B cell (primary cell): ENCODE data around the gene THEMIS2. TPM values are rescaled to one million over a fixed set of nuclear protein-coding genes. Genes with fewer than 3 reads are reported as not detected.
A peak's percentile ranks its signal among the peaks of the same experiment; 100 is the strongest.

Source experiments
- ATAC-seq: fragments of 200-7000 bp; cut with Tn5 transposase; one replicate; pipeline ENCODE4 v1.10.0; 2021; ENCODE audit warnings: low read depth, mild to moderate bottlenecking, moderate number of reproducible peaks, moderate library complexity
- CTCF ChIA-PET: fragments of 350-600 bp; sonication (Branson Sonifier 250); formaldehyde crosslinking; loops from one replicate; lab custom pipeline; 2021; ENCODE audit warnings: antibody characterized with exemption, inconsistent platforms; lab: Charles Lee
- POLR2A ChIA-PET: fragments of 350-600 bp; sonication (Branson Sonifier 250); formaldehyde crosslinking; loops from one replicate; lab custom pipeline; 2021; ENCODE audit warnings: antibody characterized with exemption; lab: Charles Lee
- DNase-seq: peaks from one replicate; pipeline ENCODE4 v3.0.0; 2013
- H2AFZ ChIP-seq: 2 replicates; pipeline ENCODE4 v1.6.1; 2012; ENCODE audit warnings: mild to moderate bottlenecking, low read depth, low read length; ENCODE audit not compliant: insufficient read depth, poor library complexity, severe bottlenecking
- H3K27ac ChIP-seq, 2 donors: 1 replicate in 1 of 2; 2 replicates in 1 of 2; pipeline ENCODE4 v1.5.1; 2012 to 2013; ENCODE audit warnings: low read length in 2 of 2, mild to moderate bottlenecking in 2 of 2, moderate library complexity in 1 of 2
- H3K27me3 ChIP-seq, 4 experiments: fragments of 200-600 bp in 1 of 4; sonication (generic) in 1 of 4; replicated peaks in 1 of 4; 1 replicate in 2 of 4; 2 replicates in 2 of 4; pipeline versions ENCODE4 v1.6.1 to v1.7.0; 2013 to 2016; ENCODE audit warnings: low read length in 3 of 4, mild to moderate bottlenecking in 2 of 4, mixed read lengths in 1 of 4, moderate library complexity in 1 of 4; ENCODE audit not compliant: insufficient read depth in 4 of 4, control insufficient read depth in 3 of 4; ENCODE audit errors: control extremely low read depth in 1 of 4
- H3K36me3 ChIP-seq, 2 experiments: replicated peaks in 1 of 2; 1 replicate in 1 of 2; 2 replicates in 1 of 2; pipeline versions ENCODE4 v1.6.1 to v1.7.1; 2013; ENCODE audit warnings: low read length in 1 of 2; ENCODE audit not compliant: insufficient read depth in 2 of 2, control insufficient read depth in 1 of 2; ENCODE audit errors: control extremely low read depth in 1 of 2, extremely low read depth in 1 of 2
- H3K4me1 ChIP-seq, 2 donors: fragments of 200-600 bp in 1 of 2; sonication (generic) in 1 of 2; 1 replicate in 1 of 2; 2 replicates in 1 of 2; pipeline versions ENCODE4 v1.5.1 to v1.6.1; 2013 to 2017; ENCODE audit warnings: low read length in 2 of 2; ENCODE audit not compliant: control insufficient read depth in 2 of 2, insufficient read depth in 2 of 2
- H3K4me2 ChIP-seq: replicated peaks from 2 replicates; pipeline ENCODE3; 2012; ENCODE audit warnings: mild to moderate bottlenecking, low read depth, low read length; ENCODE audit not compliant: poor library complexity, severe bottlenecking
- H3K4me3 ChIP-seq, 5 experiments: fragments of 200-600 bp in 1 of 5; sonication (generic) in 1 of 5; 1 replicate in 3 of 5; 2 replicates in 2 of 5; pipeline versions ENCODE4 v1.5.1 to v1.7.0; 2011 to 2016; ENCODE audit warnings: low read length in 4 of 5, mild to moderate bottlenecking in 4 of 5, low read depth in 2 of 5, control low read depth in 1 of 5, moderate library complexity in 1 of 5; ENCODE audit not compliant: insufficient read depth in 1 of 5; ENCODE audit errors: control extremely low read depth in 1 of 5, extremely low read depth in 1 of 5
- H3K79me2 ChIP-seq: fragments of 200-600 bp; sonication (generic); one replicate; pipeline ENCODE4 v1.6.0; 2016; ENCODE audit warnings: low read length; ENCODE audit not compliant: control insufficient read depth, insufficient read depth
- H3K9ac ChIP-seq: fragments of 200-600 bp; sonication (generic); 2 replicates; pipeline ENCODE4 v1.6.1; 2017; ENCODE audit warnings: mild to moderate bottlenecking, low read length, moderate library complexity
- H3K9me3 ChIP-seq, 3 donors: one replicate each; pipeline versions ENCODE4 v1.6.1 to v1.7.1; 2013; ENCODE audit warnings: low read length in 2 of 3; ENCODE audit not compliant: control insufficient read depth in 2 of 3, insufficient read depth in 1 of 3; ENCODE audit errors: control extremely low read depth in 1 of 3
- H4K20me1 ChIP-seq: 2 replicates; pipeline ENCODE4 v1.6.0; 2012; ENCODE audit warnings: mild to moderate bottlenecking, low read length; ENCODE audit not compliant: insufficient read depth, control insufficient read depth, poor library complexity, severe bottlenecking
- H3K27ac Mint-ChIP-seq: one replicate; pipeline ENCODE4 v1.8.0; 2021; ENCODE audit warnings: mixed read lengths
- H3K27me3 Mint-ChIP-seq: one replicate; pipeline ENCODE4 v1.8.0; 2021; ENCODE audit warnings: mixed read lengths
- H3K4me1 Mint-ChIP-seq: one replicate; pipeline ENCODE4 v1.8.0; 2021; ENCODE audit warnings: mixed read lengths
- H3K4me3 Mint-ChIP-seq: one replicate; pipeline ENCODE4 v1.8.0; 2021; ENCODE audit warnings: mixed read lengths
- H3K9me3 Mint-ChIP-seq: one replicate; pipeline ENCODE4 v1.8.0; 2022; ENCODE audit warnings: mixed read lengths; ENCODE audit not compliant: insufficient read depth
- EZH2 ChIP-seq: IDR thresholded peaks from 2 replicates; pipeline ENCODE4 v1.6.1; 2012; ENCODE audit warnings: borderline replicate concordance, low read depth, mild to moderate bottlenecking, moderate library complexity, low read length; ENCODE audit not compliant: insufficient read depth, poor library complexity, severe bottlenecking
- WGBS: methylation state at CpG from one replicate; pipeline ENCODE4 v1.1.5; 2013; ENCODE audit warnings: missing lambda C conversion rate; ENCODE audit not compliant: insufficient coverage; 5-methylcytosine and 5-hydroxymethylcytosine counted together
- intact Hi-C: fragments of 100-400 bp; cut with micrococcal nuclease; formaldehyde crosslinking; loops from one replicate; pipeline ENCODE4 v1.10.0; 2022
- polyA plus RNA-seq: library from polyadenylated mRNA; depleted of rRNA; stranded (reverse); fragments of >200 nt; gene quantifications from 2 replicates; pipeline ENCODE4 v1.2.3, GENCODE V29; 2012
- total RNA-seq, 2 donors: library from RNA; stranded (reverse); fragments of 120-200 nt in 1 of 2; gene quantifications; 1 replicate in 1 of 2; 2 replicates in 1 of 2; pipeline versions ENCODE4 v1.2.3 to v1.2.4, GENCODE V29; 2013 to 2022
- TF ChIP-seq, protein P1 (sequence below): fragments of 200-600 bp; IDR thresholded peaks from one replicate; pipeline ENCODE4 v1.8.0; 2022; ENCODE audit warnings: antibody characterized with exemption, mild to moderate bottlenecking

THEMIS2 gene
- total and polyA plus RNA-seq, 2 donors (not counting 1 experiment from before 2014, with no cell fraction given) = 72.0 to 230 TPM

DNA sequence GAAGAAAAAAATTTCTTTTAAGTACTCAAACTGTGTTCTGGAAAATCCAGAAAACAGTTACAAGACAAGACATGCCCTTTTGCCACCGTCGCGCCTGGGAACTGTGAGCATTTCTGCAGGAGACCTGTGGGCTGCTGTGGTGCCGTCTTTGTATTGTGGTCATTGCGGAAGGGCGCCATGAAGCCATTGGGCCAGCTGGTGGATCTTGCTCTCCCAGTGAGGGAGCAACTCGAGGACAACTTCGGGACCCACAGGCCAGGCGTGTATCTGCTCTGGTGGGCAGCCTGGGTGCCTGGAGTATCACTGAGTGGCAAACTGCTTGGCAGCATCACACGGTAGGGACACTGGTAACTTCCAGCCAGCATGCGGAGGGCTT lies 3.8 kb upstream of the THEMIS2 start:
- POLR2A ChIA-PET = no interaction called here
- Histone ChIP-seq H4K20me1 (no peaks in the 10 kb centered on the region), H3K79me2 (peaks cover 6% of the 10 kb centered on the region), H3K4me1 (peaks cover 38 to 59% of the 10 kb centered on the region in 2 donors), H2AFZ (no peak overlapping the region), H3K4me2 (peak overlapping the region; percentile 79), H3K27me3 (no peaks in the 10 kb centered on the region), H3K4me3 (peak overlapping the region in 2 of 5 experiments; percentile 43 to 48), H3K9me3 (no peaks in the 10 kb centered on the region), H3K27ac (peak overlapping the region; percentile 62 to 72), H3K36me3 (no peaks in the 10 kb centered on the region), H3K9ac (no peak overlapping the region)
- Mint-ChIP-seq H3K9me3 (no peaks in the 10 kb centered on the region), H3K4me3 (peak overlapping the region; percentile 72), H3K27me3 (no peaks in the 10 kb centered on the region), H3K27ac (peak overlapping the region; percentile 91), H3K4me1 (peaks cover 48% of the 10 kb centered on the region)
- WGBS = 85% methylated on average over 11 of the region's 11 CpGs
- DNase-seq (no peak), ATAC-seq (no peak)
- CTCF ChIA-PET = no interaction called here
- TF ChIP-seq, protein P1, sequence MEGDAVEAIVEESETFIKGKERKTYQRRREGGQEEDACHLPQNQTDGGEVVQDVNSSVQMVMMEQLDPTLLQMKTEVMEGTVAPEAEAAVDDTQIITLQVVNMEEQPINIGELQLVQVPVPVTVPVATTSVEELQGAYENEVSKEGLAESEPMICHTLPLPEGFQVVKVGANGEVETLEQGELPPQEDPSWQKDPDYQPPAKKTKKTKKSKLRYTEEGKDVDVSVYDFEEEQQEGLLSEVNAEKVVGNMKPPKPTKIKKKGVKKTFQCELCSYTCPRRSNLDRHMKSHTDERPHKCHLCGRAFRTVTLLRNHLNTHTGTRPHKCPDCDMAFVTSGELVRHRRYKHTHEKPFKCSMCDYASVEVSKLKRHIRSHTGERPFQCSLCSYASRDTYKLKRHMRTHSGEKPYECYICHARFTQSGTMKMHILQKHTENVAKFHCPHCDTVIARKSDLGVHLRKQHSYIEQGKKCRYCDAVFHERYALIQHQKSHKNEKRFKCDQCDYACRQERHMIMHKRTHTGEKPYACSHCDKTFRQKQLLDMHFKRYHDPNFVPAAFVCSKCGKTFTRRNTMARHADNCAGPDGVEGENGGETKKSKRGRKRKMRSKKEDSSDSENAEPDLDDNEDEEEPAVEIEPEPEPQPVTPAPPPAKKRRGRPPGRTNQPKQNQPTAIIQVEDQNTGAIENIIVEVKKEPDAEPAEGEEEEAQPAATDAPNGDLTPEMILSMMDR = no peak
- TF ChIP-seq EZH2 = no peak
- intact Hi-C loops = no loop called here

DNA sequence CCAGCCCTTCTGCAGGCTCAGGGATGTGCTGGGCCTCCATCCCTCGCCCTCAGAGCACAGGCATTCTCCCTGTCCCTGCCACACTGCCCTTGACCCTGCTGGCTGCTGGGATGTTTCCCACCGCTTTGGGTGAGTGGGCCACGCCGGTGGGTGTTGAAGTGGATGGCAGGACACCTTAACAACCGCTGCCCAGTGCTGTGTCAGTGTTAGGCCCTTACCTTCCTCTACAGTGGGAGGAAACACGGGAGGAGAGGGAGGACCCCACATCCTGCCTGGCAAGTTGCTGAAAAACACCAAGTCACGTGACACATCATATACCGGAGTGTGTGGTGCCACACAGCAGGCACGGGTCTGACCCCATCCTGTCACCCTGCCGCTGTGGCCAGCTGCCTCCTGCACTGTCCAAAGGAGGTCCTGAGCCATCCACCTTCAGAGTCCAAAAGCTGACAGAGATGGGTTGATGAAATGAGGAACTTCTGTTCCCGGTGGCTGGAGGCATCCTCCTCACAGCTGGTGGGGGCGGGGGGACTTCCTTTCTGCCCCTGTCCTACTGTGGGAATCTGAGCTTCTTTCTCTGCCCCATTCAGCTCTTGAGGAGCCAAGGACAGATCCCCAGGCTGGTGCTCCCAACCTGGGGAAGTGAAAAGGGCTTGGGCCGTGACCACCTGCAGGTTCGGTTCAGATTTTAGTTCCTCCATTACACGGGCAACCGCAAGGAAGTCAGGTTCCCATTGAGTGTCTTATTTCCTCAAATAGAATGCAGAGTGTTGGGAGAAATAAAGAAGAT lies 3.2 kb upstream of the THEMIS2 start:
- intact Hi-C loops = no loop called here
- Histone ChIP-seq H3K27me3 (no peaks in the 10 kb centered on the region), H3K4me1 (peaks cover 35 to 59% of the 10 kb centered on the region in 2 donors), H3K4me3 (peak overlapping the region; percentile 23 to 48 (median 43)), H3K36me3 (no peaks in the 10 kb centered on the region), H3K27ac (peak overlapping the region; percentile 62 to 72), H4K20me1 (no peaks in the 10 kb centered on the region), H3K9me3 (no peaks in the 10 kb centered on the region), H3K79me2 (peaks cover 6% of the 10 kb centered on the region), H2AFZ (peak overlapping the region; percentile 51), H3K4me2 (peak overlapping the region; percentile 79), H3K9ac (peak overlapping the region; percentile 53)
- CTCF ChIA-PET = no interaction called here
- TF ChIP-seq EZH2 = no peak
- TF ChIP-seq, protein P1 = no peak
- H3K9me3 Mint-ChIP-seq = no peaks in the 10 kb centered on the region
- peak overlapping the region; percentile 72 for H3K4me3 Mint-ChIP-seq
- ATAC-seq (peak; percentile 23), DNase-seq (peak; percentile 77)
- POLR2A ChIA-PET = interaction anchor here (1.4 kb wide), 1 partner anchor 14 kb away, joined by 3 read pairs; no protein-coding TSS in a partner anchor
- peak overlapping the region; percentile 91 for H3K27ac Mint-ChIP-seq
- peaks cover 46% of the 10 kb centered on the region for H3K4me1 Mint-ChIP-seq
- no peaks in the 10 kb centered on the region for H3K27me3 Mint-ChIP-seq
- WGBS = 11% methylated on average over 12 of the region's 16 CpGs
